Kidney capillary endothelial cell (primary cell): Measurements from ENCODE around the gene RPL10.

ENCODE experiments used
- DNase-seq: peaks from one replicate; pipeline ENCODE4 v3.0.0-alpha.2; 2018; ENCODE audit warnings: low spot score

RPL10 gene

GRCh38 chrX:154449618-154450017, 51.4 kb downstream of the RPL10 start:
- DNase-seq: no peak

- DNase-seq: no peak
Measured at GRCh38 chrX:154450312-154450711, 52.1 kb downstream of the RPL10 start.
